Aorta (tissue), 4 donors: ENCODE data around the gene HERC6. TPM values are rescaled to one million over a fixed set of nuclear protein-coding genes. Genes with fewer than 3 reads are reported as not detected.

ENCODE experiments used
- polyA plus RNA-seq, 2 donors: library from polyadenylated mRNA; stranded (reverse); fragments of 200-250 nt; gene quantifications; one replicate each; pipeline ENCODE4 v1.2.3, GENCODE V29; 2013
- total RNA-seq, 2 donors: library from RNA; stranded (reverse); fragmentation: NEBNext Ultra II Directional; extraction: Animal tissue kit (Norgen Biotek cat#: 25700); gene quantifications; one replicate each; pipeline ENCODE4 v1.2.1, GENCODE V29; 2021
- donor health status: healthy with polysubstance abuse.
- donor health status: Bipolar disorder and iron deficiency.
- donor health status: DM: no; HTN: no; CAD: no.
- donor health status: DM: yes; HTN: yes; CAD: no.

Gene HERC6
- total and polyA plus RNA-seq, 4 donors: 2.4 to 9.5 (median 5.6) TPM

Other genes starting within 250 kb of the HERC6 start
- gene ABCG2, start 220.2 kb upstream of the HERC6 start, total RNA-seq: 1 to 10 TPM; 3.5 to 3.7 TPM
- gene ABCG2, start 220.2 kb upstream of the HERC6 start, polyA plus RNA-seq: 1 to 10 TPM in 1 of 2 donors, under 1 TPM in 1; 0.67 to 2.8 TPM
- 10 to 100 TPM; 39.2 to 51.4 TPM for gene PPM1K, start 94.3 kb upstream of the HERC6 start, total RNA-seq
- 10 to 100 TPM; 14.9 to 25.8 TPM for gene PPM1K, start 94.3 kb upstream of the HERC6 start, polyA plus RNA-seq
- 1 to 10 TPM; 9.6 to 9.8 TPM for gene HERC5, start 78.3 kb downstream of the HERC6 start, total RNA-seq
- gene HERC5, start 78.3 kb downstream of the HERC6 start, polyA plus RNA-seq: 10 to 100 TPM in 1 of 2 donors, 1 to 10 TPM in 1; 7.0 to 10.3 TPM
- 10 to 100 TPM; 51.9 TPM for gene PYURF, start 144.9 kb downstream of the HERC6 start, total RNA-seq
- 100 to 1,000 TPM in 1 of 2 donors, 10 to 100 TPM in 1; 88.0 to 115 TPM for gene PYURF, start 144.9 kb downstream of the HERC6 start, polyA plus RNA-seq
- 10 to 100 TPM; 34.4 to 46.2 TPM for gene HERC3, start 213.6 kb downstream of the HERC6 start, total RNA-seq
- gene HERC3, start 213.6 kb downstream of the HERC6 start, polyA plus RNA-seq: 1 to 10 TPM; 5.5 to 9.0 TPM